ENCODE results near the gene PHOX2A.

The PHOX2A gene

GRCh38 chr11:72195518-72196270 lies 48.3 kb downstream of the PHOX2A start:
- Histone ChIP-seq H3K9me3 (ENCODE audit: insufficient read depth, low read length) (no peaks in the 10 kb centered on the region), H3K4me1 (ENCODE audit: low read length) (no peaks in the 10 kb centered on the region), H3K79me2 (ENCODE audit: low read length) (no peaks in the 10 kb centered on the region), H3K4me2 (ENCODE audit: low read length) (no peak overlapping the region), H3K9ac (ENCODE audit: low read length) (no peak overlapping the region), H4K20me1 (ENCODE audit: insufficient read depth, low read length) (no peaks in the 10 kb centered on the region), H2AFZ (ENCODE audit: low read depth, low read length) (no peak overlapping the region), H3K4me3 (ENCODE audit: low read length) (no peak overlapping the region), H3K36me3 (replicated peaks; ENCODE audit: low read depth, low read length) (no peaks in the 10 kb centered on the region), H3K27me3 (ENCODE audit: low read depth, low read length) (no peaks in the 10 kb centered on the region), H3K27ac (ENCODE audit: low read length) (no peak overlapping the region)
- no peak for TF ChIP-seq EZH2phosphoT487 (IDR thresholded peaks at IDR 0.05; ENCODE audit: low read depth)
- TF ChIP-seq CTCF (IDR thresholded peaks at IDR 0.05; ENCODE audit: low read depth, low read length) = no peak

GRCh38 chr11:72191961-72192381 lies 52.0 kb downstream of the PHOX2A start, which contains the start of gene FOLR1:
Gene FOLR1 (plus strand): TSS chr11:72192140. CDS start chr11:72192174, 34 bp downstream.
- Histone ChIP-seq H3K36me3 (replicated peaks; ENCODE audit: low read depth, low read length) (no peaks in the 10 kb centered on the region), H3K4me3 (ENCODE audit: low read length) (no peak within 1 kb of the TSS), H3K79me2 (ENCODE audit: low read length) (no peaks in the 10 kb centered on the region), H4K20me1 (ENCODE audit: insufficient read depth, low read length) (no peaks in the 10 kb centered on the region), H2AFZ (ENCODE audit: low read depth, low read length) (no peak within 1 kb of the TSS), H3K9me3 (ENCODE audit: insufficient read depth, low read length) (no peaks in the 10 kb centered on the region), H3K4me2 (ENCODE audit: low read length) (no peak within 1 kb of the TSS), H3K9ac (ENCODE audit: low read length) (no peak within 1 kb of the TSS), H3K4me1 (ENCODE audit: low read length) (no peaks in the 10 kb centered on the region), H3K27ac (ENCODE audit: low read length) (no peak within 1 kb of the TSS), H3K27me3 (ENCODE audit: low read depth, low read length) (no peaks in the 10 kb centered on the region)
- TF ChIP-seq CTCF (IDR thresholded peaks at IDR 0.05; ENCODE audit: low read depth, low read length) (no peak), EZH2phosphoT487 (IDR thresholded peaks at IDR 0.05; ENCODE audit: low read depth) (no peak)

- Histone ChIP-seq H3K79me2 (ENCODE audit: low read length) (no peaks in the 10 kb centered on the region), H3K27me3 (ENCODE audit: low read depth, low read length) (no peaks in the 10 kb centered on the region), H3K9ac (ENCODE audit: low read length) (no peak overlapping the region), H3K27ac (ENCODE audit: low read length) (no peak overlapping the region), H4K20me1 (ENCODE audit: insufficient read depth, low read length) (no peaks in the 10 kb centered on the region), H3K36me3 (replicated peaks; ENCODE audit: low read depth, low read length) (no peaks in the 10 kb centered on the region), H2AFZ (ENCODE audit: low read depth, low read length) (no peak overlapping the region), H3K9me3 (ENCODE audit: insufficient read depth, low read length) (no peaks in the 10 kb centered on the region), H3K4me1 (ENCODE audit: low read length) (no peaks in the 10 kb centered on the region), H3K4me3 (ENCODE audit: low read length) (no peak overlapping the region), H3K4me2 (ENCODE audit: low read length) (no peak overlapping the region)
- TF ChIP-seq CTCF (IDR thresholded peaks at IDR 0.05; ENCODE audit: low read depth, low read length) (no peak), EZH2phosphoT487 (IDR thresholded peaks at IDR 0.05; ENCODE audit: low read depth) (no peak)
Observed at GRCh38 chr11:72190631-72191071, 53.3 kb downstream of the PHOX2A start.

- no peaks in the 10 kb centered on the region for H3K36me3 ChIP-seq (replicated peaks; ENCODE audit: low read depth, low read length)
- no peak overlapping the region for H3K27ac ChIP-seq (ENCODE audit: low read length)
- H3K4me2 ChIP-seq (ENCODE audit: low read length) = no peak overlapping the region
- no peaks in the 10 kb centered on the region for H3K9me3 ChIP-seq (ENCODE audit: insufficient read depth, low read length)
- no peak overlapping the region for H3K9ac ChIP-seq (ENCODE audit: low read length)
- H3K27me3 ChIP-seq (ENCODE audit: low read depth, low read length) = 0 out of 2 replicates have a peak, but pooled peaks cover 2% of the 10 kb centered on the region
- TF ChIP-seq CTCF (IDR thresholded peaks at IDR 0.05; ENCODE audit: low read depth, low read length) = no peak
- no peak for TF ChIP-seq EZH2phosphoT487 (IDR thresholded peaks at IDR 0.05; ENCODE audit: low read depth)
- no peak overlapping the region for H3K4me3 ChIP-seq (ENCODE audit: low read length)
- no peaks in the 10 kb centered on the region for H3K79me2 ChIP-seq (ENCODE audit: low read length)
- H4K20me1 ChIP-seq (ENCODE audit: insufficient read depth, low read length) = no peaks in the 10 kb centered on the region
- no peaks in the 10 kb centered on the region for H3K4me1 ChIP-seq (ENCODE audit: low read length)
- no peak overlapping the region for H2AFZ ChIP-seq (ENCODE audit: low read depth, low read length)
Observed at GRCh38 chr11:72189455-72190250, 54.3 kb downstream of the PHOX2A start.

Measured in OCI-LY3 (cell line).